HG03025 (cell line): ENCODE data around the gene PDILT.
"Not testable (repeated sequence)": the region's sequence is repeated elsewhere in the genome, so short reads cannot be mapped to it uniquely, and the experiment has no call there.

ENCODE experiments used
- ATAC-seq: cut with Tn5 transposase; IDR thresholded peaks from one replicate; pipeline ENCODE4 v1.9.1; 2021; ENCODE audit warnings: mild to moderate bottlenecking, moderate library complexity; ENCODE audit not compliant: unreplicated experiment, low FRiP score

PDILT gene

GRCh38 chr16:20404637-20405036 is at the start of gene PDILT:
Gene PDILT (minus strand): TSS chr16:20404737. CDS start chr16:20399300, 5,437 bp downstream.
- ATAC-seq, result no peak

DNA sequence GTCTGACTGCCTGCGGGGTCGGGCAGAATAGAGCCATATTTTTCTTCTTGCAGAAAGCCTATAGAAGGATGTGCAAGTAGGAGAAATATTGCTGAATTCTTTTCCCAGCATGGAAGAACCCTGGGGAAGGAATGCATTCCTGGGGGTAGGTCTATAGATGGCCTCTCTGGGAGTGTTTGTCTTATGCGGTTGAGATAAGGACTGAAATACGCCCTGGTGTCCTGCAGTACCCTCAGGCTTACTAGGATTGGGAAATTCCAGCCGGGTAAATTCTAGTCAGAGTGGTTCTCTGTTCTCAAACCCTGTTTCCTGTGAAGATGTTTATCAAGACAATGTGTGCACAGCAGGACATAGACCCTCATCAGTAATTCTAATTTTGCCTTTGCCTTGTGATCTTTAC is 49.1 kb upstream of the PDILT start:
- not testable (repeated sequence) for ATAC-seq

DNA sequence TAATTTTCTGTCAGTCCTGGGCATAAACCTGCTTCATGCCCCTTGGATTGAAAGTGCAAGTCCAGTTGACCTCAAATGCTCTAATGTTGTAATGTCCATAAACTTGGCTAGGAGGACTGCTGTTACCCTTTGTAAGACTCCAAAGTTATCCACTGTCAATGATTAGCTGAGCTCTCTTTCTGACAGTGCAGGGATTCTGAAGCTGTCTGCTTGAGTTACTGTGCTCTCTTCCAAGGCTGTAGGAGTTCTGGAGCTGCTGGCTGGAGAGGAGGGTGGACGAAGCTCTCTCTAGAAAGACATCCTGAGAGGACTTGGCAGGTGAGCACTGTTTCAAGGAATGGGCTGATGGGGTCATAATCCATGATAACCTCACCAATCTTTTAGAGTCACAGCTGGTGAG is 46.8 kb upstream of the PDILT start, which contains the start of gene ACSM2A:
Gene ACSM2A (plus strand): TSS at position 158 of the 400 bp plus-strand sequence. CDS start 8,594 bp downstream, outside the sequence.
- ATAC-seq, result not testable (repeated sequence)

DNA sequence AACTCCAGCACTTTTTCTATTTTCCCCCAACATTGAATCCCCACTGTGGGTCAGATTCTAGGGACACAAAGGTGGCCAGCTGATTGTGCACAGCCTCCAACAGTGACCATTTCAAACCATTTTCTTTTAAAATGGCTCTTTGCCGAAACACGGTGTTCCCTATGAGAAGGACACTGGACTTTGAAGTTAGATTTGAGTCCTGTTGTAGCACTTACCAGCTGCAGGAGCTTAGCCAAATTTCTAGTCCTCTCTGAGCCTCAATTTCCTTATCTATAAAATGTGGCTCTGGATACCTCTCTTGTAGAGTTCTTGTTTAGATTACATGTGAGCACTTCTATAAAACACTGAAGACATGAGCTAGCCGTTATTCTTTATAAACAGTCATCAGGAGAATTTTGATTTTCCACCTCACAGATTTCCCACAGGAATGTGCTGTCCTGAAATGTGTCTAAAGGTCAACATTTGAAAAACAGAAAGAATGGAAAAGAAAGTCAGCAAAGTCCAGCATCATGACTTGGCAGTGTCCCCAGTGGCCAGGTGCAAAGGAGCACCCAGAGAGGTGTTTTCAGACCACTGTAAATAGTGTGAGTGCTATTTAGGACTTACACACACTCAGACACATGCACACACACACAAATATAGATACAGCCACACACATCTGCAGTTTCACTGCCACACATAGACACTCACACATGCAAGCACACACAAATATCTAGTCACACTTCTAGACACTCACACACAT is 42.3 kb upstream of the PDILT start:
- not testable (repeated sequence) for ATAC-seq

DNA sequence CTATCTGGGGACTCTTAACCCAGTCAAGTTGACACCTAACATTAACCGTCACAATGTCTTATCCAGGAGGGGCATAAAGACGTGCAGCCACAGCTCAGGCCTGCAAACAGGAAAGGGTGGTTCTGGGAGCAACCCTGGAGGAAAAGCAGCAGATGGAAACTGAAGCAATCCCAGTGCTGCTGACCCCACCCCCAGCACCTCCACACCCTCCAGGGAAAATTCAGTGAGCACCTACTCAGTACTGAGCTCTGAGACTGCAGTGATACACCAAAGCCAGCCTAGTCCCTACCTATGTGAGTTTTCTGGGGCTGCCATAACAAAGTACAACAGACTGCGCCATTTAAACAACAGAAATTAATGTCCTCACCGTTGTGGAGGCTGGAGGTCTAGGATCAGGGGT is 37.3 kb upstream of the PDILT start:
- ATAC-seq, result not testable (repeated sequence)

DNA sequence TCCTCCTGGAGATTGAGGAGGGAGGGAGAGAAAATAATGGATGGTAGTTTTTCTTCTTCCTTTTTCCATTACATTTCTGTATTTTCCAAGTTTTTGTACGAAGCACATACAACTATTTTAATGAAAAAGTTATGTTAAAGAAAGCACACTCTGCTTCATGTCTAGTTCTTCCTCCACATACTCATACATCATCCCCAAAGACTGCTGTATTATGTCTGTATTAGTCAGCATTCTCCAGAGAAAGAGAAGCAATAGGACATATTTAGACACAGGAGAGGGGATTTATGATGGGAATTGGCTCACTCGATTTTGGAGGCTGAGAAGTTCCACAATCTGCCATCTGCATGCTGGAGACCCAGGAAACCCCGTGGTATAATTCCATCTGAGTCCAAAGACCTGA is 36.7 kb upstream of the PDILT start:
- ATAC-seq, result no peak

- ATAC-seq, result not testable (repeated sequence)
Observed at GRCh38 chr16:20440731-20441130, 36.2 kb upstream of the PDILT start.

DNA sequence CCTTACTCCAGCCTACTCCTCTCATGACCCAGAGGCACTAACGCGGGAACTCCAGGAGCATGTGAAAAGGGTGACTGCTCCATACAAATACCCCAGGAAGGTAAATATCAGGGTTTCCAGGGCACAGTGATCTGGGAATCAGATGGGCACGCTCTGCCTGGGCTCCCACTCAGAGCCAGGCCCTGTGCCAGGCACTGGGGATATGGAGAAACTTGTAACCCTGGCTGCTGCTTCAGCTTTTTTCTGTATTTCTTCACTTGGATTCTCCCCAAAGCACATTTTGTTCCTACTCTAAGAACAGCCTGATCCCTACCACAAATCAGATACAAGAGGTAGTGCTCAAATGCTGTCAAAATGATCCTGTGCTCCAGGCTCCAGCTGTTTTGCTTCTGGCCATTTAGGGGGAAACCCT is 35.3 kb upstream of the PDILT start:
- not testable (repeated sequence) for ATAC-seq

DNA sequence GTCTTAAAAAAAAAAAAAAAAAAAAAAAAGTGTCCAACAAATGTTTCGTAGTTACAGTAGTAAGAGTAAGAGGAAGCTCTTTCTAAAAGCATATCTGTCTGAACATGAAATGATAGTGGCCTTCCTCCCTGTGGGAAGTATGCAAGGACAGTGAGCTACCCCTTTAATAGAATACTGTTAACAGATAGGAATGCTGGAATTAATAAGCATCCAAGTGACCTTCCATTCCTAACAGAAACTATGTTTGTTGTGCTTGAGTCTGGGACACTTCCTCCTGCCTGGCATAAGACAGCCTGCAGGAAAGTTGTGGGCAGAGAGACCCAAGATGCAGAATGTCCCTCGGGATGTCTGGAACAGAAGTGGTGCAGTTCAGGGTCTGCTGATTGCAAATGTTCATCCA is 34.4 kb upstream of the PDILT start:
- ATAC-seq, result not testable (repeated sequence)

DNA sequence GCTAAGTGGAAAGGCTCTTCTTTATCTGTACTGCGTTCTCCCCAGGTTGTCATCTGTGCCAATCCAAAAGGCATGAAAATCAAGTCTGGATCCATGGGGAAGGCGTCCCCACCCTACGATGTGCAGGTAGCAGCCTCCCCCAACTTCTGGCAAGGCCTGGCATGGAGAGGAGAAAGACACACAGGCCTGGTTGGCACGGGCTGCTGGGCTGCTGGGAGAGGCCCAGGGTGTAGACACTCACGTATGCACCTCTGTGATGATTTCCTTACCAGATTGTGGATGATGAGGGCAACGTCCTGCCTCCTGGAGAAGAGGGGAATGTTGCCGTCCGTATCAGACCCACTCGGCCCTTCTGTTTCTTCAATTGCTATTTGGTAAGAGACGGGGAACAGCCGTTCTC is 26.4 kb upstream of the PDILT start:
- ATAC-seq, result no peak

DNA sequence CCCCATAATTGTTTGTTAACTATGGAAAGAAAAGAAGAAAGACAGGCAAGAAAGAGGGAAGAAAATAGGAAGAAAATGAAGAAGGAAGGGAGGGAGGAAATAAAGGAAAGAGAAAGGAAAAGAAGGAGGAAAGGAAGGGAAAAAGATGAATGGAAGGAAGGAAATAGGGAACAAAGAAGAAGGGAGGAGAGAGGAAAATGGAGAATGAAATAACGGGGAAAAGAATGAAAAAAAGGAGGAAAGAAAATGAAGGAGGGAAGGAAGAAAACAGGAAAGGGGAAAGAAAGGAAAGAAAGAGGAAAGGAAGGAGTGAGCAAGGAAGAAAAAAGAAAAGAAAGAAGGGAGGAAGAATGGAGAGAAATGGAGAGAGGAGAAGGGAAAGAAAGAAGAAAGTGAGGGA is 25.9 kb upstream of the PDILT start:
- ATAC-seq, result not testable (repeated sequence)

- ATAC-seq, result not testable (repeated sequence)
Observed at GRCh38 chr16:20429499-20429898, 25.0 kb upstream of the PDILT start.

DNA sequence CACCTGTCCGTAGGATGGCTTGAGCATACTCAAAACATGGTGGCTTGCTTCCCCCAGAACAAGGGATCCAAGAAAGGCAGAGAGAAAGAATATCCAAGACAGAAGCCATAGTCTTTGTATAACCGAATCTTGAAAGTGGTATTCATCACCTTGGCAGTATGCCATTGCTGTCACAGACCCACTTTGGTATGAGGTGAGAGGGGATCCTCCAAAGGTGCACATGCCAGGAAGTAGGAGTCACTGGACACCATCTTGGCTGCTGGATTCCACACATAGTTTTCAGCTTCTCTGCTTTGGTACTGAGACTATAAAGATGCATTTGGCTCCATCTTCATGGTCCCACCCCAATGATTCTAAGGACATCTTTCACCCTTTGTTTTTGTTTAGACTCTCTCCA is 22.9 kb upstream of the PDILT start:
- ATAC-seq, result not testable (repeated sequence)

DNA sequence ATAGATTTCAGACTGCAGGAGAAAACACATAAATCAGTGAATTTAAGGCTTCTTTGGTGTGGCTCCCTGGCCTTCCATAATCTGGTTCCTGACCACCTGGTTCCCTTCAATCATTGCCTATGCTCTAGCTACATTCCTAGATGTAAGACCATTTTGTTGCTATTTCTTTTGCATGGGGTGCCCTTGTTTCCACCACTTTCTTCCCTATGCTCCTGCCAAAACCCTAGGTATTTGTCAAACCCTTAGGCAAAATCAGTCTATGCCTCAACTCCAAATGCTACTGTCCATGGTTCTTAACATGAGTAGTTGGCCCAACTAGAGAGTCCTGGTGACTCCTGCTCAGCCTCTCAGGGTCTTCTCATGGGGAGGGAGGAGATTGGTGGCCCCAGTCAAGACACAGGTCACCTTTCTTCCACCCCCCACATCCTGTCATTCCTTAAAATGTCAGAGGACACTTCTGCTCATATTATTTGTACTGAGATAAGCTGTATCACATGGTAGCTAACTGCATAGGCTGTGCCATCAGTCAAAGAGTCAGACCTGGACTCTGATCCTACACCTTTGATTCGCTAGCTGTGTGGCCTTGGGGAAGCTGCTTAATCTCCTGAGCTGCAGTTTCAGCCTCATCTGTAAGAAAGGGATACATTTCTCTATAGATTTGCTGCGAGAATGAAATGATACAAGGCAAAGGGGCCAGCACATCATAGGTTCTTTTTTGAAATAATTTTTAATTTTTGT is 19.8 kb upstream of the PDILT start:
- no peak for ATAC-seq

- not testable (repeated sequence) for ATAC-seq
Observed at GRCh38 chr16:20423772-20424128, 19.2 kb upstream of the PDILT start.

- not testable (repeated sequence) for ATAC-seq
Observed at GRCh38 chr16:20421748-20422147, 17.2 kb upstream of the PDILT start.

DNA sequence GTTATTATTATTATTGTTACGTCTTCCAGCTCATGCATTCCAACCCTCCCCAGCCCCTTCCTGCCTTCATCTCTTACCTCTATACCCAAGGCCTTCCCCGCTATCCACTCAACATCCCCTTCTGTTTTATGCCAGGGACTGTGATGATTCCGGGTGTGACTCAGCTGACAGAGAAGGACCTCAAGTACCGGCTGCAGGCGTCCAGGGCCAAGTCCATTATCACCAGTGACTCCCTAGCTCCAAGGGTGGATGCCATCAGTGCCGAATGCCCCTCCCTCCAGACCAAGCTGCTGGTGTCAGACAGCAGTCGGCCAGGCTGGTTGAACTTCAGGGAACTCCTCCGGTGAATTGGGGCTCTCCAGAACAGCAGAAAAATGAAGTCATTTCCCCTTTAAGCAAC is 14.6 kb upstream of the PDILT start:
- not testable (repeated sequence) for ATAC-seq

- no peak for ATAC-seq
Observed at GRCh38 chr16:20415541-20415940, 11.0 kb upstream of the PDILT start.

- no peak for ATAC-seq
Observed at GRCh38 chr16:20411055-20411454, 6.5 kb upstream of the PDILT start.

DNA sequence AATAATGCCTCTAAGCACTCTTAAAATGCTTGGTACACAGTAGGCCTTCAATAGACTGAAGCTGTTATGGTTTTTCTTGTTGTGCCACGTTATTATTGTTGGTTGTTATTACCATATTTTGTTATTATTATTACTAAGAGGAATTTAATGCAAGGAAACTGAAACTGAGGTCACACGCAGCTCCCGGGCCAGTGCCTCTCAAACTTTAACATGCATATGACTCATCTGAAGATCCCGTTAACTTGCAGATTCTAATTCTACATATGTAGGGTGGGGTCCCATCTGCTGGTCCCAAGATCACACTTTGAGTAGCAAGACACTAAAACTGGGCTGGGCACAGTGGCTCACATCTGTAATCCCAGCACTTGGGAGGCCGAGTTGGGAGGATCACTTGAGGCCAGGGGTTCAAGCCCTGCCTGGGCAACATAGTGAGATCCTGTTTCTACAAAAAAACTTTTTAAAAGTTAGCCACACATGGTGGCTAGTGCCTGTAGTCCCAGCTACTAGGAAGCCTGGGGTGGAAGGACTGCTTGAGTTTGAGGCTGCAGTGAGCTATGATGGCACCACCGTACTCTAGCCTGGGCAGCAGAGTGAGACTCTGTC is 5.7 kb upstream of the PDILT start:
- ATAC-seq, result no peak

- ATAC-seq, result no peak
Observed at GRCh38 chr16:20409398-20410120, 5.0 kb upstream of the PDILT start, which contains the start of gene ACSM5. Gene ACSM5 (plus strand): TSS chr16:20409534. CDS start chr16:20411485, 1,951 bp downstream.
